NCI-H510A treated with DMSO at 0.1 percent for 48 hours (cell line): ENCODE measurements around the gene MYL9.
A peak's percentile ranks its signal among the peaks of the same experiment; 100 is the strongest.
"Not testable (repeated sequence)": the region's sequence is repeated elsewhere in the genome, so short reads cannot be mapped to it uniquely, and the experiment has no call there.

ENCODE experiments used
- DNase-seq: peaks from one replicate; lab custom pipeline; 2025; lab: John Stamatoyannopoulos, UW

The MYL9 gene

DNA sequence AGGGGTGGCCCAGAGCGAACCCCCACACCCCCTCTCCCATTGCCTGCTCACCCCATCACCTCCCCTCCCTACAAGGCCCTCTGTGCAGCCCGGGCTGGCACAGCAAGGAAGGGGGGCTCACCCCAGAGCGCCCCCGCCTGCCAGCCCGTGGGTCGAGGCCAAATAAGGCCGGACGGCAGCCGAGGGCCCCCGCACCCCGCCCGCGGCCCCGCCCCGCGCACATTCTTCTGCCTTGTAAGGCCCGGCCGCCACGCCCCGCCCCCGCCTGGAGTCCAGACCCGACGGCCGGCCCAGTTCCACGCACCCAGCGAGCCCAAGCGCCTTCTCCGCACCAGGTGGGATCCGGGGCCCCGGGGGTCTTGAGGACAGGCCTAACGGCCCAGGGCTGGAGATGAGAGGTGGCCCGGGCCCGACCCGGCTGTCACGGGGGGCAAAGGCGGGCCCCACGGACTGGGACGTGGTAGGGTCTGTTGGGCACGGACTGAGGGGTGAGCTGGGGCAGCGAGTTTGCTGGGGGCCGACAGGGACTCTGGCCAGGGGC is at the start of gene MYL9:
TSS of gene MYL9 (plus strand) at position 293 of the 541 bp plus-strand sequence. CDS start 3,366 bp downstream, outside the sequence.
- DNase-seq = no peak

DNA sequence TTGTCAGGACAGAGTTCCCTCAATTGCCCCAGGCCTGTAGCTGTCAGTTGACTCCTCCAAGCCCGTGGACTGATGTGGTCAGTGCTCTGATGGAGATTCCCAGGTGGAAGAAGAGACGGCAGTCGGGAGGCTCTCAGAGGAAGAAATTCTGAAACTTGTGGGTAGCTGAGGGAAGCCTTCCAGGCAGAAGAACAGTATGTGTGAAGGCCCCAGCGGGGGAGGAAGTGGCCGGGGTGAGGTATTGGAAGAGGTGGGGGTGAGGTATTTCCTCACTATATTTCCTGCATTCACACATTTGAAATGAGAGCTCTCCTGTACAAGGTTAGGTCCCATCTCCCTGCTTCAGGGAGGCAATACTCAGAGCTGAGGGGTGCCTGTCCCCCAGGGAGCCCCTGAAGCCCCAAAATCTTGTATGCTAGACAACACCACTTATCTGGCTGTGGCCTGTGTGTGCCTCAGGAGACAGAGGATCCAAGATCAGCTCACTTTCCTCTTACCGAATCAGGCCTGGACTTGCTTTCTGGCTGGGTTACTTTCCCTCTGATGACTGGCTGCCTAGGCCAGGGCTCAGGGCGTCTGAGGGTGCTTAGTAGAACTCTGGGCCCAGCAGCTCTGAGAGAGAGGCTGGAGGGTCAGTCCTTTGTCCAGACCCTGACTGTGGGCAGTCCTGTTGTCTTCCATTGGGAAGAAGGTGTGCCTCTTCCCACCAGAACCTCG is 49.3 kb upstream of the MYL9 start:
- DNase-seq = no peak

DNA sequence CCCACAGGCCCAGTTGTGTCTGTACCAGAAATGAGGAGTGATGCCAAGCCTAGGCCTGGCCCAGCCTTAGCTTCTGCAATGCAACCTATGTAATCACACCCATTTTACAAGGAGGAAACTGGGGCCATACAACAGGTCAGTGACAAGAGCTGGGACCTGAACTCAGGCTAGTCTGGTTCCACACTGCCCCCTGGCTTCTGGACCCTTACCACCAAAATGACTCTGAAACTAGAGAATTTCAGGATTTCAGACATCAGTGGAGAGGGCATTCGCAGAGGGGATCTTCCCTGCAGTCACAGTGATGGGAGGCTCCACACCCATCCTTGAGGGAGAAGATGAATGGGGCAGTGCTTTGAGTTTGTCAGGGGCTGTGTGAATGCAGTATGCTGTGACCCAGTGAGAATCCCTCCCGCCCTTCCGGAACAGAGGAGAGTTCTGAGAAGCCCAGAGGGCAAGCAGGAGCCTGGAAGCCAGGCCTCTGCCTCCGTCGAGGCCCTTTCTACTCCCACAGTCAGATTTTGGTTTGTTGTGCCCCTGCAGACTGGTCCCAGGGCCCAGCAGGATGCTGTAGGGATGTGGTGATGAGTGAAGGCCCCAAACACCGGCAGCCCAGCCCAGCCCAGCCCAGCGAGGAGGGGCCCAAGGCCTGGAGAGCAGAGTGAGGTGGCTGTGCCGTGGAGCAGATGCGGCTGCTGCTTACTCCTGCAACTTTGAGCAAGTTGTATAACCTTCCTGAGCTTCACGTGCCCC is 48.1 kb upstream of the MYL9 start:
- DNase-seq = peak; percentile 19

DNA sequence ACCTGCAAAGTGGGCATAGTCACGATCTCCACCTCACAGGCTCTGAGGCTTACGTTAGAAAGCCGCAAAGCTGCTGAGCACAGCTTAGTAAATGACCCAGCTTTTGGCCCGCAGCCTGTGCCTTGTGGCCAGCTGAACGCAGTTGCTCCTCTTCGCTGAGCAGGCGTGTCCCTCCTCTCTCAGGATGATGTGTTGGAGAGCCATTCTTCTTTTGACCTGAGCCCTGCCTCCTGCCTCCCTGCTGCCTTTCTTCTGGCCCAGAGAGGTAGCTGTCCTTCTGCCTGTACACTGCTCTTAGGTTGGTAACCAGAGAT is 47.6 kb upstream of the MYL9 start:
- no peak for DNase-seq

DNA sequence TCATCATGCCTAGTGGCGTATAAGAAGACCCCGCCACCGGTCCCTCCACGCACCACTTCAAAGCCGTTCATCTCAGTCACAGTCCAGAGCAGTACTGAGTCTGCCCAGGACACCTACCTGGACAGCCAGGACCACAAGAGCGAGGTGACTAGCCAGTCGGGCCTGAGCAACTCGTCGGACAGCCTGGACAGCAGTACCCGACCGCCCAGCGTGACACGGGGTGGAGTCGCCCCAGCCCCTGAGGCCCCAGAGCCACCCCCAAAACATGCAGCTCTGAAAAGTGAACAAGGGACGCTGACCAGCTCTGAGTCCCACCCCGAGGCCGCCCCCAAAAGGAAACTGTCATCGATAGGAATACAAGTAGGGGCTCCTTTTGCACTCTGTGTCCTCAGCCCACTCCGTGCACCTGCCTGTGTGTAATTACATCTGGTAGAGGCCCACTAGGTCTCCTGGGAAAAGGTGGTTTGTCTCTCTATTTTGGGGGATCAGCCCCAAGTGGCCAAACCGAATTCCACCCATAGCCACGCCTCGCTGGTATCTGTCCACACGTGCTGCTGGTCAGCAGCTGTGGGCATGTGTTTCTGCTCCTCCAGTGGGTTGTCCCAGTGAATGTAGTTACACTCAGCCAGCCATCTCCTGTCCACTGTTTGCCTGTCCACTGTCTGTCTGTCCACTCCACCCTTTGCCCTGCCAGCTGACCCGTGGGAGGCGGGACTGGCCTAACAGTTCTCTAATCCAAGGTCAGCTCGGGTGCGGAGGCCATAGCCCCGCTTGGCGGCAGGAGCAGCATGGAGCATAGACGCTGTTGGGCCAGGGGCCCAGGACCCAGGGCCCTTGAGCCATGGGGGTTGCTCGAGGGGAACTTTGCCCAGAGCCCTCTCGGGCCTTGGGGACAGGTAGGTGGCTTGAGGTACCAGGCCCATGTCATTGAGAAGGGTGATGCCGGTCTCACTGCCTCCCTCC is 44.3 kb upstream of the MYL9 start:
- DNase-seq = no peak

DNA sequence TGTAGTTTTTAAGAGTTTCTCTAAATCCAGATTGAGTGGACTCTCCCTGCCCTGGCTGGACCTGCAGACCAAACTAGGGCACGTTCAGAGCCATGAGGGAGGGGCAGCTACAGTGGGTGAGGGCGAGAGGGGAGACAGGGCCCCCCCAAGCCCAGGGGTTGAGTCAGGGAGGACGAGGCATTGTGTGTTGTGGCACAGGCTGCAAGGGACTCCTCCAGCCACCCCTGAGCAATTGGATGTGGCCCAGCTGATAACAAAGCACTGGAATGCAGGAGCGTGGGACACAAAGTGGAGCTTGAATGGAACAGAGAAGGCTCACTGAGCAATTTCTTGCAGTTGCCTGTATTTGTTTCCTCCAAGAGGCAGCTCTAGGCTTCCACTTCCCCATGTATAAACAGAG is 43.5 kb upstream of the MYL9 start:
- no peak for DNase-seq

DNA sequence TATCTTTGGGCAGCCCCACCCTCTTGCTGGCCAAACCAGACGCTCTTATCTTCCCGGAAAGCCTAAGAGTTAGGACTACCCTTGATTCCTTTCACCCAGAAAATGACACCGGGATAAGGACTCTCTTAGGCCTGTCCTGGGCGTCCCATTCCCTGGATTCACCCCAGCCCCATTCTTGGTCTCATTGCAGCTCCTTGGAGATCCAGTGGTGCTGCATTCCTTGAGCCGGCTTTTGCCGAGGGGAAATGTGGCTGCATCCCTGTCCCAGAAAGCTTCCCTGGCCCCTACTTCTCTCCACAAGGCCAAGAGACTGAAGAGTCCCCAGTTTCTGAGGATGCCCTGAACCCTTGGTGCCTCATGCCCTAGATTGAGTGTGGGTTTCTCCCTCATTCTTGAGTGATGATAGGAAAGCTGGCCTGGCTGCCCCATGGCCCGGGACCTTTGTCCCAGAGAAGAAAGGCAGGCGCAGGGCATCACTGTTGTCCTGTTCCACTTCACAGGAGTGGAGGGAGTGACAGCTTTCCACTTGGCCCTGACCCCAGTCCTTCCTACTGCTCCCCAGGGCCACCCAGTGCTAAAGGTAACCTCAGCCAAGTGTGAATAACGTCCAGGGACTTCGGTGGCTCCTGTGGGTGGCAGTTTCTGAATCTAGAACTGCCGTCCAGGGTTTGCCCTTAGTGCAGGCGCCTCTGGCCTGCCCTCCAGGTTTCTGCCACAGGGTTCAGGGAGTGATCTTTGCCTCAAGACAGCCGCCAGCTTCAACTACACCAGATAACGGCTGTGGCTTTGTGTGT is 42.7 kb upstream of the MYL9 start:
- no peak for DNase-seq

DNA sequence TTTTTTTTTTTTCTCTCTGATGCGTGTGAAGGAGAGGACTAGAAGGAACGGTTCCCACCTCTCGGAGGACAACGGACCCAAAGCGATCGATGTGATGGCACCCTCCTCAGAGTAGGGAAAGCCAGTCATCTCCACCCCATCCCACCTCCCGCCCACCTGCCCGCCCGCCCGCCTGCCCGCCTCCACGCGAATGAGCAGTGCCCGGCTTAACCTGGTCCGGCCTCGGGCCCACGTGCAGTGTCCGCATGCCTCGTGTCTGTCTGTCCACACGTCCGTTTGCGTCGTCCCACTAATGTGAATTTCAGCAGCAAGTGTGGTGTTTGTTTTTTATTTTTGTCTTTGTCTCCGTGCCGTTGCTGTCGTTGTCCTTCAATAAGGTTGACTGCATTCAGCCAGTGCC is 42.1 kb upstream of the MYL9 start:
- DNase-seq = no peak

DNA sequence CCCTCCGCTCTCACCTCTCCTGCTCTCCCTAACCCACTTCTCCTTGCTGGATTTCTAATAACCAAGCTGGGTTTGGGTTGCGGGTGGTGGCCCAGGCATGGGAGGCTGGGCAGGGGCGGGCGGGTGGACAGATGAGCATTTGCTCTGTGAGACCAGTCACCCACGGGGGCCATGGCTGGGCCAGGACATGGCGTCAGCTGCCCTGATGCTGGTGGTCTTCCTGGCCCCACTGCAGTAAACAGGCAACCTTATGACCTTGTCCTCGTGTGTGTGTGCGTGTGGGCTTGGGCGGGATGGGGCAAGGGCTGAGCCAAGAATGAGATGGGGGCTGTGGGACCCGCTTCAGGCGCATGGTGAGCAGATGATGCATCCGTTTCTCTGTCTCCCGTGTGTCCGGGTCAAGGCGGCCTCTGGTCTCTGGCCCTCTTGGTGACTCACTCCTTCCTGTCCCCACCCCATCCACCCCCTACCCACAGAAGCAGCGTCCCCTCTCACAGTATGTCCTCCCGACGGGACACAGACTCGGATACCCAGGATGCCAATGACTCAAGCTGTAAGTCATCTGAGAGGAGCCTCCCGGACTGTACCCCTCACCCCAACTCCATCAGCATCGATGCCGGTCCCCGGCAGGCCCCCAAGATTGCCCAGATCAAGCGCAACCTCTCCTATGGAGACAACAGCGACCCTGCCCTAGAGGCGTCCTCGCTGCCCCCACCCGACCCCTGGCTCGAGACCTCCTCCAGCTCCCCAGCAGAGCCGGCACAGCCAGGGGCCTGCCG is 41.4 kb upstream of the MYL9 start:
- no peak for DNase-seq

DNA sequence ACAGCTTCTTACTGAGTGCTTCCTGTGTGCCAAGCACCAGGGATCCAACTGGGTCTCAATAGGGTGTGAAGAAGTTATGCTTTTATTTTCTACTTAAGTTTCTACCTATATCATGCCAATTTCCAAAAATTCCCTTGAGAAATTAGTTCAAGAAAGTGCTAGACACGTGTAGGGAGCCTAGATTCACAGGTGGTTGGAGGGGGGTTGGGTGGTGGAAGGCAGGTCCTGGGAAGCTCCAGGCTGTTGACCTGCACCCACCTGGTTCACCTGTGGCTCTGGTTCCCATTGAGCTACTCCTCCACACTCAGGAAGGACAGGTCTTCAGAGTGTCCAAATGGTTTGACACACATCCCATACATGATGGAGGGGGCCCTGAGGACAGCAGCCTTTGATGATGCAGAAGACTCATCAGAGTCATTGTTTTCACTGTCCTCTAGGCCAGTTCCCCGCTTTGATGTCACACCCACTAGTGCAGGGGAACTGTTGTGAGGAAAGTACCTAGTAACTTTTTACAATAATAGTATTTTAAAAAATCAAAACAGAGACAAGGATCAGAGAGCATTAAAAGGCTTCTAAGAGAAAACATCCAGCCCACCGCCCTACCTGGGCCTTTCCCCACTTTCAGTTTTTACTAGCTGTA is 39.8 kb upstream of the MYL9 start:
- DNase-seq = no peak

DNA sequence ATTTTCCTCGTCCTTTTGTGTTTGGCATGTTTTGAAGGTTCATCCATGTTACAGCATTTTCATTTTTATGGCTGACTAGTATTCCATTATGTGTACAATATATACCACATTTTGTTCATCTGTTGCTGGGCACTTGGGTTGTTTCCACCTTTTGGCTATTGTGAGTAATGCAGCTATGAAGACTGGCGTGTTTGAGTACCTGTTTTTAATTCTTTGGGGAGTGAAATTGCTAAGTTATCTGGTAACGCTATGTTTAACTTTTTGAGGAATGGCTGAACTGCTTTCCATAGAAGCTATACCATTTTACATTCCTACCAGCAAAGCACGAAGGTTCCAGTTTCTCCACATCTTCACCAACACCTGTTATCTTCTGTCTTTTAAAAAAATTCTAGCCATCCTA is 37.0 kb upstream of the MYL9 start:
- no peak for DNase-seq

DNA sequence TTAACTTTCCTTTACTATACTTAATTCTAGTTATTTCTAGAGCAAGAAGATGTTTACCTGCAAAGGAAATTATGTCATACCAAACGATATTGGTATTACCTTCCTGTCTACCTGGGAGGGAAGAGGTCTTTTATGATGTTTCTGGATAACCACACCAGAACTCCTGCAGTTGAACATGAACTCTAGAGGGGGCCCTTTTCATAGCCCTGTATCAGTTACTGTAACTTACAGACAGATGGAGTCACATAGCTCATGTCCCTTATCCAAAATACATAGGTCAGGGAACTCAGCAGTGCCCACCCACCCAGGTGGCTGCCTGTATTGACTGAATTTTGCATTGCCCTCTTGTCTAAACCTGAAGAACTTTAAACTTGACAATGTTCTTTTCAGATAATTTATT is 35.1 kb upstream of the MYL9 start:
- DNase-seq = no peak

DNA sequence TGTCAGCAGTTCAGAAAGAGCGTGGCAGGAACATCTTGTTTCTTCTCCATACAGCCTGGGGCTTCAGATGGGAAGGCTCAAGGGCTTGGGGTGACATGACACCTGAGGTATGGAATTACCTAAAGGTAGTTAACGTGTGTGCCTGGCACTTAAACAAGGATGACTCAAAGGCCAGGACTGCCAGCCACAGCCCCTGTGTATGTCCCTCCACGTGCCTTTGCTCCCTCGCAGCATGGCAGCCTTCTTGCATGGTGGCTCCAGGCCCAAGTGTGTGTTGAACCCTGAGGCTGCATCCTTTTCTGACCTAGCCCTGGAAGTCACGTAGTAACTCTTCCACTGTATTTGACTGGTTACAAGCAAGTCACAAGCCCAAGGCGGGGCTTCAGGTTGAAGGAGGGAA is 33.6 kb upstream of the MYL9 start:
- no peak for DNase-seq

DNA sequence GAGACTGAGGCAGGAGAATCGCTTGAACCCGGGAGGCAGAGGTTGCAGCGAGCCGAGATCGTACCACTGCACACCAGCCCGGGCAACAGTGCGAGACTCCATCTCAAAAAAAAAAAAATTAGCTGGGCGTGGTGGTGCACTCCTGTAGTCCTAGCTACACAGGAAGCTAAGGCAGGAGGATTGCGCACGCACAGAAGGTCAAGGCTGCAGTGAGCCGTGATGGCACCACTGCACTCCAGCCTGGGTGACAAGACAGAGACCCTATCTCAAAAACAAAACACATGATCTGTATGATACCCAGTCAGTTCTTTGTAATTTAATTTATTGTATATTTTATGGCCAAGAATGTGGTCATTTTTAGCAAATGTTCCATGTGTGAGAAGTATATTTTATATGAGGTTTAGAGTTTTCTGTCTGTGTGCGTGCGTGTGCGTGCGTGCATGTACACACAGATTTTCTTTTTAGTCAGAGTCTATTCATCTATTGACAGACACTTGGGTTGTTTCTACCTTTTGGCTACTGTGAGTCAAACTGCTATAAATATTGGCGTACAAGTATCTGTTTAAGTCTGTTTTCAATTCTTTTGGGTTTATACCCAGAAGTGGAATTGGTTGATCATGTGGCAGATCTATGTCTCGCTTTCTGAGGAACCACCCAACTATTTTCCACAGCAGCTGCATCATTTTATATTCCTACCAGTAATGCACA is 22.2 kb upstream of the MYL9 start:
- no peak for DNase-seq

DNA sequence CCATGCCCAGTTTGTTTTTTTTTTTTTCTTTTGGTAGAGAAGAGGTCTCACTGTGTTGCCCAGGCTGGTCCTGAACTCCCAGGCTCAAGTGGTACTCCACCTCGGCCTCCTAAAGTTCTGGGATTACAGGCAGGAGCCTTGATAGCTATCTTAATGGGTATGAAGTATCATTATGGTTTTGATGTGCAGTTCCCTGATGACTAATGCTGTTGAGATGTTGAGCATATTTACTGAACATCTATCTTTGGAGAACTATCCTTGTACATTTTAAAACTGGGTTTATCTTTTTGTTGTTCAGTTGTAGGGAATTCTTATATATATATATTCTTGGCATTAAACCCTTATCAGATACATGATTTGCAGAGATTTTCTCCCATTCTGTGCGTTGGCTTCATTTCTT is 21.4 kb upstream of the MYL9 start:
- DNase-seq = no peak

DNA sequence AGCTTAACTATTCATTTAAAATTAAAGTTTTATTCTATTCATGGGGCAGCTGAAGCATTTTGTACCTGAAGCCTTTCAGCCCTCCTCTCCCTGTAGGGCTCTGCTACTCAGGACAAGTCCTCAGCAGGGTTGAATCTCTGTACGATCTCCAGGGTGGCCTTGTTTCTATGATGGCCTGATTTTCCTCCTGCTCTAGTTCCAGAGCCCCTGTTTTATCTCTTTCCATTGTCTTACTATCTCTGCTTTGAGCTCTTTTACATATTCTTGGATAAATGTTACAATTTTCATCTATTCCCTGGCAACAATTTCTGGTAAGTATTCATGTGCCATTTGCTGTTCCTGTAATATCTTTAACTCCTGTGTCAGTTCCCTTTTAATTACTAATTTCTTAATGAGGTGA is 19.8 kb upstream of the MYL9 start:
- no peak for DNase-seq

DNA sequence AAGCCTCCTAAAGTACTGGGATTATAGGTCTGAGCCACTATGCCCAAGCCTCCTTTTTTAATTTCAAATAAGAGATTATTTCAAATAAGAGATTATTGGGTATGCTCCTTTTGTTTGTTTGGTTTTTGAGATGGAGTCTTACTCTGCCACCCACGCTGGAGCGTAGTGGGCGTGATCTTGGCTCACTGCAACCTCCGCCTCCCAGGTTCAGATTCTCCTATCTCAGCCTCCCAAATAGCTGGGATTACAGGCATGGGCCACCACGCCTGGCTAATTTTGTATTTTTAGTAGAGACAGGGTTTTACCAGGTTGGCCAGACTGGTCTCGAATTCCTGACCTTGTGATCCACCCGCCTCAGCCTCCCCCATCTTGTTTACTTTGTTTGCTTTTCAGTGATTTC is 18.9 kb upstream of the MYL9 start:
- not testable (repeated sequence) for DNase-seq

DNA sequence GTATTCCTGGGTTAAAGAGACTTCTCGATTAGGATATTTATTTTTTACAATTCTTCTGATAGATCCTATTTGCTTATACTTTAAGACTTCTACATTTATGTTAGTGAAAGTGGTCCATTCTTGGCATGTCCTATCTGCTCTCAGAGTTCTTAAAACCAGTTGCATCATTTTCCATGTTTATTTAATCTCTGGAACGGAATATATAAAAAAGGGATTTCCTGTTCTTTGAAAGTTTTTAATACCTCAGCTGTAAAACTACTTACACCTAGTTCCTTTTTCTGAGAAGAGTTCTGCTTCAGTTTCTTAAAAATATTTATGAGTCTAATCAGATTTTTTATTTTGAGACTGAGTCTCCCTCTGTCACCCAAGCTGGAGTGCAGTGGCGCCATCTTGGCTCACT is 18.0 kb upstream of the MYL9 start:
- DNase-seq = no peak

DNA sequence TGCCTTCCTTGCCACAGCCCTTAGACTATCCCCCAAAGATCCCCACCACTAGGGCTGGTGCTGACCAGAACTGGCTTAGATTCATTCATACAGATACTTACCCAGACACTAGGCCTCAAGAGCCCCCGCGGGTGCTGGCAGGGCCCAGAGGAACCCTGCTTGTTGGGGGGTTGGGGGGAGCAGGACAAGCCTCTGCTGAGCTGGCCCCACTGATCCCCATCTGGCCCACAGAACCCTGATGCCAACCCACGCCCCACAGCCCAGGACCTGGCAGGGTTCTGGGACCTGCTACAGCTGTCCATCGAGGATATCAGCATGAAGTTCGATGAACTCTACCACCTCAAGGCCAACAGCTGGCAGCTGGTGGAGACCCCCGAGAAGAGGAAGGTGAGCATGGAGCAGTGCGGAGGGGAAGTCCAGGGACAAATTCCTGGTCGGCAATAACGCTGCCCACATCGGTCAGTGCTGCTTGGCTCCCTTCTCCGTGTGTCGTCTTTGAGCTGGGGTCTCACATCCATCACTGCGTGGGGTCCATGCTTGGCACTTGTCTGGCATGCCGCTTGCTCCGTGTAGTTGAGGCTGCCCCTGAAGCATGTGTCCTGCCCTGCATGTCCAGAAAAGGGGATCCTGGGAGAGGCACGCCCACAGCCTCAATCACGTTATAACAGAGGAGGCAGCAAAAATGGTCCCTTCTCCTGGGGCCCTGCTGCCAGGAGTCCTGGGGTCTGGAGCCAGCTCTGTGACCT is 15.5 kb upstream of the MYL9 start:
- DNase-seq = no peak
